Parathyroid adenoma (tissue), 2 donors: ENCODE data around the gene CEP120.
"Not testable (repeated sequence)": the region's sequence is repeated elsewhere in the genome, so short reads cannot be mapped to it uniquely, and the experiment has no call there.

Source experiments
- H2AFZ ChIP-seq: fragments of 300-600 bp; sonication (generic); one replicate; pipeline ENCODE4 v1.7.0; 2017; ENCODE audit warnings: antibody characterized with exemption, mild to moderate bottlenecking
- H3K27ac ChIP-seq: fragments of 300-600 bp; sonication (generic); one replicate; pipeline ENCODE4 v1.7.0; 2017
- H3K27me3 ChIP-seq: fragments of 300-600 bp; sonication (generic); one replicate; pipeline ENCODE4 v1.7.0; 2017; ENCODE audit warnings: low read length; ENCODE audit not compliant: control insufficient read depth, insufficient read depth
- H3K36me3 ChIP-seq: fragments of 300-600 bp; sonication (generic); one replicate; pipeline ENCODE4 v1.7.0; 2017; ENCODE audit warnings: low read length; ENCODE audit not compliant: control insufficient read depth, insufficient read depth
- H3K4me1 ChIP-seq: fragments of 300-600 bp; sonication (generic); one replicate; pipeline ENCODE4 v1.7.0; 2017; ENCODE audit warnings: control low read depth
- H3K4me2 ChIP-seq: fragments of 300-600 bp; sonication (generic); one replicate; pipeline ENCODE4 v1.7.0; 2017; ENCODE audit warnings: low read length
- H3K4me3 ChIP-seq: fragments of 300-600 bp; sonication (generic); one replicate; pipeline ENCODE4 v1.7.0; 2017; ENCODE audit warnings: low read depth, low read length
- H3K79me2 ChIP-seq: fragments of 300-600 bp; sonication (generic); one replicate; pipeline ENCODE4 v1.7.0; 2017; ENCODE audit warnings: control low read depth
- H3K9ac ChIP-seq: fragments of 300-600 bp; sonication (generic); one replicate; pipeline ENCODE4 v1.7.0; 2017; ENCODE audit warnings: mild to moderate bottlenecking
- H3K9me3 ChIP-seq: fragments of 300-600 bp; sonication (generic); one replicate; pipeline ENCODE4 v1.7.0; 2017; ENCODE audit warnings: low read length; ENCODE audit not compliant: control insufficient read depth
- CTCF ChIP-seq: fragments of 300-600 bp; sonication (generic); IDR thresholded peaks from one replicate; pipeline ENCODE4 v1.7.0; 2017; ENCODE audit warnings: antibody characterized with exemption, mild to moderate bottlenecking
- donor health status: primary hyperparathyroidism.

CEP120 gene

GRCh38 chr5:123425431-123425830, 2.2 kb upstream of the CEP120 start:
- H3K36me3 ChIP-seq = no peaks in the 10 kb centered on the region
- H3K4me3 ChIP-seq = no peak overlapping the region
- H2AFZ ChIP-seq = peak overlapping the region; percentile 6
- peaks cover 6% of the 10 kb centered on the region for H3K4me1 ChIP-seq
- H3K4me2 ChIP-seq = no peak overlapping the region
- H3K27me3 ChIP-seq = no peaks in the 10 kb centered on the region
- TF ChIP-seq CTCF = no peak
- H3K9ac ChIP-seq = no peak overlapping the region
- H3K27ac ChIP-seq = no peak overlapping the region
- H3K79me2 ChIP-seq = peaks cover 2% of the 10 kb centered on the region
- no peaks in the 10 kb centered on the region for H3K9me3 ChIP-seq

- Histone ChIP-seq H3K9me3 (no peaks in the 10 kb centered on the region), H3K4me1 (peaks cover 6% of the 10 kb centered on the region), H3K36me3 (no peaks in the 10 kb centered on the region), H3K79me2 (peaks cover 2% of the 10 kb centered on the region), H3K9ac (peak overlapping the region; percentile 62), H3K27ac (peak overlapping the region; percentile 77), H2AFZ (peak overlapping the region; percentile 92), H3K4me3 (peak overlapping the region; percentile 94), H3K27me3 (no peaks in the 10 kb centered on the region), H3K4me2 (peak overlapping the region; percentile 97)
- TF ChIP-seq CTCF = no peak
Observed at GRCh38 chr5:123422433-123423277, 548 bp downstream of the CEP120 start.

GRCh38 chr5:123421773-123422172, 1.4 kb downstream of the CEP120 start:
- no peak overlapping the region for H3K9ac ChIP-seq
- no peak for TF ChIP-seq CTCF
- no peak overlapping the region for H3K27ac ChIP-seq
- H3K79me2 ChIP-seq = peaks cover 2% of the 10 kb centered on the region
- no peaks in the 10 kb centered on the region for H3K9me3 ChIP-seq
- H3K36me3 ChIP-seq = no peaks in the 10 kb centered on the region
- no peak overlapping the region for H2AFZ ChIP-seq
- H3K27me3 ChIP-seq = no peaks in the 10 kb centered on the region
- H3K4me2 ChIP-seq = peak overlapping the region; percentile 97
- peaks cover 6% of the 10 kb centered on the region for H3K4me1 ChIP-seq
- H3K4me3 ChIP-seq = peak overlapping the region; percentile 94

GRCh38 chr5:123414974-123415373, 8.2 kb downstream of the CEP120 start:
- Histone ChIP-seq H3K79me2 (no peaks in the 10 kb centered on the region), H3K27me3 (no peaks in the 10 kb centered on the region), H3K9ac (no peak overlapping the region), H2AFZ (no peak overlapping the region), H3K36me3 (no peaks in the 10 kb centered on the region), H3K9me3 (no peaks in the 10 kb centered on the region), H3K27ac (no peak overlapping the region), H3K4me3 (no peak overlapping the region), H3K4me1 (no peaks in the 10 kb centered on the region), H3K4me2 (no peak overlapping the region)
- TF ChIP-seq CTCF = no peak

- Histone ChIP-seq H3K79me2 (no peaks in the 10 kb centered on the region), H3K4me3 (no peak overlapping the region), H3K9ac (no peak overlapping the region), H2AFZ (no peak overlapping the region), H3K36me3 (no peaks in the 10 kb centered on the region), H3K4me1 (no peaks in the 10 kb centered on the region), H3K4me2 (no peak overlapping the region), H3K27ac (no peak overlapping the region), H3K27me3 (no peaks in the 10 kb centered on the region), H3K9me3 (no peaks in the 10 kb centered on the region)
- no peak for TF ChIP-seq CTCF
Observed at GRCh38 chr5:123412206-123412605, 11.0 kb downstream of the CEP120 start.

- not testable (repeated sequence) for H3K36me3 ChIP-seq, H3K9ac ChIP-seq
Observed at GRCh38 chr5:123401999-123402398, 21.2 kb downstream of the CEP120 start.

More at GRCh38 chr5:123401999-123402398, 21.2 kb downstream of the CEP120 start:
- H3K27me3 ChIP-seq, H3K9me3 ChIP-seq, H3K4me1 ChIP-seq, H3K79me2 ChIP-seq, H3K4me3 ChIP-seq, H3K4me2 ChIP-seq, H3K27ac ChIP-seq, H2AFZ ChIP-seq: not testable (repeated sequence)
